H9 (cell line): ENCODE data around the gene GRM5. TPM values are rescaled to one million over a fixed set of nuclear protein-coding genes. Genes with fewer than 3 reads are reported as not detected.

Source experiments
- DNase-seq: peaks from one replicate; pipeline ENCODE4 v3.0.0-alpha.2; 2017
- H2AFZ ChIP-seq: one replicate; pipeline ENCODE4 v1.6.1; 2013; ENCODE audit warnings: mild to moderate bottlenecking, low read length, control low read depth, moderate library complexity
- H2AK5ac ChIP-seq: 2 replicates; pipeline ENCODE4 v1.6.1; 2013; ENCODE audit warnings: low read length, control low read depth, mixed read lengths; ENCODE audit not compliant: insufficient read length
- H2BK120ac ChIP-seq: one replicate; pipeline ENCODE4 v1.6.1; 2013; ENCODE audit warnings: low read depth, mild to moderate bottlenecking, low read length, control low read depth, inconsistent platforms; ENCODE audit not compliant: poor library complexity, severe bottlenecking
- H2BK12ac ChIP-seq: 2 replicates; pipeline ENCODE4 v1.6.1; 2013; ENCODE audit warnings: low read length, control low read depth, mixed read lengths, low read depth; ENCODE audit not compliant: insufficient read length
- H2BK15ac ChIP-seq: 2 replicates; pipeline ENCODE4 v1.6.1; 2013; ENCODE audit warnings: low read depth, low read length, control low read depth
- H2BK20ac ChIP-seq: one replicate; pipeline ENCODE4 v1.6.1; 2013; ENCODE audit warnings: low read depth, mild to moderate bottlenecking, low read length, control low read depth, inconsistent platforms; ENCODE audit not compliant: poor library complexity, severe bottlenecking
- H2BK5ac ChIP-seq: 2 replicates; pipeline ENCODE4 v1.6.1; 2013; ENCODE audit warnings: low read length, control low read depth, mixed read lengths; ENCODE audit not compliant: insufficient read length
- H3K14ac ChIP-seq: 2 replicates; pipeline ENCODE4 v1.6.1; 2013; ENCODE audit warnings: low read length, control low read depth; ENCODE audit not compliant: insufficient read depth
- H3K18ac ChIP-seq: 2 replicates; pipeline ENCODE4 v1.6.1; 2013; ENCODE audit warnings: low read depth, mild to moderate bottlenecking, mixed read lengths, low read length, control low read depth; ENCODE audit not compliant: insufficient read length
- H3K23ac ChIP-seq: 2 replicates; pipeline ENCODE4 v1.6.1; 2013; ENCODE audit warnings: low read length, control low read depth, mixed read lengths, low read depth; ENCODE audit not compliant: insufficient read length
- H3K23me2 ChIP-seq: 2 replicates; pipeline ENCODE4 v1.6.1; 2013; ENCODE audit warnings: low read depth, mild to moderate bottlenecking, mixed read lengths, low read length, control low read depth; ENCODE audit not compliant: insufficient read length, poor library complexity, severe bottlenecking
- H3K27ac ChIP-seq: 2 replicates; pipeline ENCODE4 v1.5.1; 2013; ENCODE audit warnings: low read length, control low read depth, mixed read lengths, low read depth; ENCODE audit not compliant: insufficient read length
- H3K27me3 ChIP-seq: 2 replicates; pipeline ENCODE4 v1.6.1; 2013; ENCODE audit warnings: low read length, control low read depth, inconsistent platforms; ENCODE audit not compliant: insufficient read depth
- H3K4ac ChIP-seq: 2 replicates; pipeline ENCODE4 v1.6.1; 2013; ENCODE audit warnings: low read depth, mild to moderate bottlenecking, control low read depth, inconsistent platforms, low read length, moderate library complexity
- H3K4me1 ChIP-seq: 2 replicates; pipeline ENCODE4 v1.6.1; 2013; ENCODE audit warnings: low read length, control low read depth, inconsistent platforms; ENCODE audit not compliant: insufficient read depth
- H3K4me2 ChIP-seq: 2 replicates; pipeline ENCODE4 v1.6.1; 2013; ENCODE audit warnings: low read length, control low read depth, mixed read lengths; ENCODE audit not compliant: insufficient read length, insufficient read depth
- H3K56ac ChIP-seq: 2 replicates; pipeline ENCODE4 v1.6.1; 2013; ENCODE audit warnings: low read depth, mild to moderate bottlenecking, mixed read lengths, low read length, control low read depth; ENCODE audit not compliant: insufficient read length
- H3K79me1 ChIP-seq: 2 replicates; pipeline ENCODE4 v1.6.1; 2013; ENCODE audit warnings: low read depth, mild to moderate bottlenecking, moderate library complexity, low read length, control low read depth, inconsistent platforms; ENCODE audit not compliant: insufficient read depth, poor library complexity, severe bottlenecking
- H3K79me2 ChIP-seq: 2 replicates; pipeline ENCODE4 v1.6.1; 2013; ENCODE audit warnings: low read length, control low read depth, inconsistent platforms; ENCODE audit not compliant: insufficient read depth
- H3K9ac ChIP-seq: 2 replicates; pipeline ENCODE4 v1.6.1; 2013; ENCODE audit warnings: low read length, control low read depth, mixed read lengths; ENCODE audit not compliant: insufficient read length; ENCODE audit errors: extremely low read depth
- H3K9me3 ChIP-seq: one replicate; pipeline ENCODE4 v1.6.1; 2013; ENCODE audit warnings: low read depth, low read length, inconsistent platforms; ENCODE audit not compliant: control insufficient read depth
- H3T11ph ChIP-seq: one replicate; pipeline ENCODE4 v1.6.1; 2013; ENCODE audit warnings: mild to moderate bottlenecking, low read length, control low read depth, inconsistent platforms
- H4K20me1 ChIP-seq: one replicate; pipeline ENCODE4 v1.6.1; 2013; ENCODE audit not compliant: control insufficient read depth, insufficient read length, insufficient read depth
- H4K5ac ChIP-seq: 2 replicates; pipeline ENCODE4 v1.6.1; 2013; ENCODE audit warnings: low read depth, mild to moderate bottlenecking, mixed read lengths, low read length, control low read depth; ENCODE audit not compliant: insufficient read length
- H4K8ac ChIP-seq: replicated peaks from 2 replicates; pipeline ENCODE4 v1.6.1; 2013; ENCODE audit warnings: low read length, control low read depth, mixed read lengths, low read depth; ENCODE audit not compliant: insufficient read length
- H4K91ac ChIP-seq: 2 replicates; pipeline ENCODE4 v1.6.1; 2013; ENCODE audit warnings: low read depth, mild to moderate bottlenecking, moderate library complexity, mixed read lengths, low read length, control low read depth; ENCODE audit not compliant: insufficient read length
- H3K27ac Mint-ChIP-seq, 3 experiments: 2 replicates in 2 of 3; 3 replicates in 1 of 3; pipeline ENCODE4 v1.8.0; 2020 to 2021; ENCODE audit warnings: mixed read lengths in 3 of 3, mild to moderate bottlenecking in 1 of 3, moderate library complexity in 1 of 3
- H3K27me3 Mint-ChIP-seq: 2 replicates; pipeline ENCODE4 v1.8.0; 2021; ENCODE audit warnings: low read depth, mild to moderate bottlenecking, moderate library complexity, mixed read lengths
- H3K36me3 Mint-ChIP-seq, 3 experiments: 2 replicates in 2 of 3; 3 replicates in 1 of 3; pipeline ENCODE4 v1.8.0; 2020 to 2021; ENCODE audit warnings: low read depth in 3 of 3, mixed read lengths in 3 of 3; ENCODE audit not compliant: insufficient read depth in 1 of 3
- H3K4me1 Mint-ChIP-seq, 2 experiments: 2 replicates each; pipeline ENCODE4 v1.8.0; 2020; ENCODE audit warnings: mixed read lengths in 2 of 2
- H3K4me3 Mint-ChIP-seq, 2 experiments: 2 replicates in 1 of 2; 3 replicates in 1 of 2; pipeline ENCODE4 v1.8.0; 2020 to 2021; ENCODE audit warnings: mild to moderate bottlenecking in 2 of 2, mixed read lengths in 2 of 2, moderate library complexity in 1 of 2
- H3K9me3 Mint-ChIP-seq, 2 experiments: 2 replicates in 1 of 2; 3 replicates in 1 of 2; pipeline ENCODE4 v1.8.0; 2020; ENCODE audit warnings: mild to moderate bottlenecking in 2 of 2, mixed read lengths in 2 of 2, moderate library complexity in 1 of 2
- CTCF ChIP-seq: fragments of 200-600 bp; sonication (generic); conservative IDR thresholded peaks from 3 replicates; pipeline ENCODE4 v1.8.0; 2021; ENCODE audit warnings: antibody characterized with exemption, mild to moderate bottlenecking
- WGBS: extraction: QIAGEN DNeasy Blood & Tissue Kit; methylation state at CpG from one replicate; pipeline ENCODE4 v1.1.7; 2013; ENCODE audit warnings: missing lambda C conversion rate, low lambda C conversion rate, mixed read lengths; ENCODE audit not compliant: insufficient read length; ENCODE audit errors: extremely low coverage; 5-methylcytosine and 5-hydroxymethylcytosine counted together
- total RNA-seq: library from RNA; stranded (reverse); gene quantifications from 2 replicates; pipeline ENCODE4 v1.2.1, GENCODE V29; 2021

GRM5 gene
- total RNA-seq, 1 experiment from 2014 or later, result not detected

GRCh38 chr11:88739524-88739923 is 326.3 kb downstream of the GRM5 start:
- Mint-ChIP-seq H3K36me3 (no peaks in the 10 kb centered on the region), H3K27me3 (no peaks in the 10 kb centered on the region), H3K9me3 (no peaks in the 10 kb centered on the region), H3K4me3 (no peak overlapping the region), H3K27ac (no peak overlapping the region), H3K4me1 (no peaks in the 10 kb centered on the region)
- Histone ChIP-seq H3K14ac (no peak overlapping the region), H2BK20ac (no peak overlapping the region), H2BK12ac (no peak overlapping the region), H2AK5ac (no peak overlapping the region), H4K20me1 (no peaks in the 10 kb centered on the region), H4K5ac (no peak overlapping the region), H3K56ac (no peak overlapping the region), H3K27me3 (no peaks in the 10 kb centered on the region), H2BK120ac (no peak overlapping the region), H3K9me3 (no peaks in the 10 kb centered on the region), H3K79me2 (no peaks in the 10 kb centered on the region), H3K23me2 (no peaks in the 10 kb centered on the region), H3K4ac (no peak overlapping the region), H3K18ac (no peak overlapping the region), H3T11ph (no peak overlapping the region), H3K9ac (no peak overlapping the region), H3K4me2 (no peak overlapping the region), H2BK5ac (no peak overlapping the region), H4K91ac (no peak overlapping the region), H3K4me1 (no peaks in the 10 kb centered on the region), H2AFZ (no peak overlapping the region), H4K8ac (no peak overlapping the region), H2BK15ac (no peak overlapping the region), H3K79me1 (no peaks in the 10 kb centered on the region), H3K23ac (no peak overlapping the region), H3K27ac (no peak overlapping the region)
- TF ChIP-seq CTCF, result no peak
- no peak for DNase-seq
- WGBS, result no CpG with 5 or more reads among the region's 8 CpGs
